Measurements from ENCODE around the gene CD3G. TPM values are rescaled to one million over a fixed set of nuclear protein-coding genes. Genes with fewer than 3 reads are reported as not detected.

CD3G gene
- total RNA-seq, 2 donors from 2014 or later, result not detected

- peaks cover 32% of the 10 kb centered on the region for H3K4me1 ChIP-seq
- DNase-seq (peak in 2 of 4 donors; percentile 35 to 62), ATAC-seq (peak; percentile 69)
- peaks cover 4 to 24% of the 10 kb centered on the region in 2 donors for H3K36me3 ChIP-seq (replicated peaks in 1 of 2; ENCODE audit: insufficient read depth in 1 of 2, low read depth in 2 of 2)
- H3K27me3 ChIP-seq, result no peaks in the 10 kb centered on the region
- H3K27ac ChIP-seq, result peak overlapping the region in 1 of 4 donors; percentile 29
- no peak overlapping the region for H3K4me3 ChIP-seq
- 24 to 47% methylated on average over 1 of the region's 1 CpG for WGBS, 2 donors
- TF ChIP-seq POLR2A (IDR thresholded peaks at IDR 0.05) (no peak), CTCF (IDR thresholded peaks at IDR 0.05) (no peak)
- intact Hi-C loops (cut with DNase I), result no loop called here
- H3K9me3 ChIP-seq, result no peaks in the 10 kb centered on the region
Observed at GRCh38 chr11:118366287-118366686, 22.1 kb downstream of the CD3G start.

- peaks cover 10% of the 10 kb centered on the region for H3K4me1 ChIP-seq
- peaks cover 4 to 56% of the 10 kb centered on the region in 2 donors for H3K36me3 ChIP-seq (replicated peaks in 1 of 2; ENCODE audit: insufficient read depth in 1 of 2, low read depth in 2 of 2)
- no peak for ATAC-seq
- DNase-seq, result no peak
- no peaks in the 10 kb centered on the region for H3K9me3 ChIP-seq
- no peak overlapping the region for H3K27ac ChIP-seq
- intact Hi-C loops (cut with DNase I), result loop anchor here (5.0 kb wide), 1 partner anchor 122 kb away; no protein-coding TSS in a partner anchor
- H3K27me3 ChIP-seq, result no peaks in the 10 kb centered on the region
- WGBS, 2 donors, result 94 to 97% methylated on average over 4 of the region's 4 CpGs
- no peak overlapping the region for H3K4me3 ChIP-seq
- TF ChIP-seq CTCF (IDR thresholded peaks at IDR 0.05) (no peak), POLR2A (IDR thresholded peaks at IDR 0.05) (no peak)
Observed at GRCh38 chr11:118370774-118371173, 26.6 kb downstream of the CD3G start.

GRCh38 chr11:118373263-118373662 lies 29.1 kb downstream of the CD3G start:
- DNase-seq (no peak), ATAC-seq (no peak)
- H3K4me1 ChIP-seq, result no peaks in the 10 kb centered on the region
- 87 to 97% methylated on average over 2 of the region's 2 CpGs for WGBS, 2 donors
- no peak overlapping the region for H3K27ac ChIP-seq
- H3K36me3 ChIP-seq (replicated peaks in 1 of 2; ENCODE audit: insufficient read depth in 1 of 2, low read depth in 2 of 2), result peaks cover 7 to 67% of the 10 kb centered on the region in 2 donors
- H3K9me3 ChIP-seq, result no peaks in the 10 kb centered on the region
- H3K27me3 ChIP-seq, result no peaks in the 10 kb centered on the region
- H3K4me3 ChIP-seq, result no peak overlapping the region
- intact Hi-C loops (cut with DNase I), result loop anchor here (5.0 kb wide), 1 partner anchor 119 kb away; no protein-coding TSS in a partner anchor
- TF ChIP-seq CTCF (IDR thresholded peaks at IDR 0.05) (no peak), POLR2A (IDR thresholded peaks at IDR 0.05) (no peak)

GRCh38 chr11:118373871-118374270 lies 29.7 kb downstream of the CD3G start:
- no peak for TF ChIP-seq CTCF (IDR thresholded peaks at IDR 0.05)
- TF ChIP-seq POLR2A (IDR thresholded peaks at IDR 0.05), result no peak
- H3K36me3 ChIP-seq (replicated peaks in 1 of 2; ENCODE audit: insufficient read depth in 1 of 2, low read depth in 2 of 2), result peaks cover 7 to 68% of the 10 kb centered on the region in 2 donors
- H3K4me1 ChIP-seq, result no peaks in the 10 kb centered on the region
- DNase-seq, result no peak
- no peak overlapping the region for H3K27ac ChIP-seq
- no peaks in the 10 kb centered on the region for H3K27me3 ChIP-seq
- intact Hi-C loops (cut with DNase I), result loop anchor here (5.0 kb wide), 1 partner anchor 118 kb away; no protein-coding TSS in a partner anchor
- WGBS, 2 donors, result 98% methylated on average over 5 of the region's 5 CpGs
- no peak for ATAC-seq
- no peak overlapping the region for H3K4me3 ChIP-seq
- no peaks in the 10 kb centered on the region for H3K9me3 ChIP-seq

GRCh38 chr11:118374729-118375128 lies 30.6 kb downstream of the CD3G start:
- Histone ChIP-seq H3K27ac (no peak overlapping the region), H3K27me3 (no peaks in the 10 kb centered on the region), H3K4me3 (no peak overlapping the region), H3K4me1 (no peaks in the 10 kb centered on the region), H3K9me3 (no peaks in the 10 kb centered on the region), H3K36me3 (replicated peaks in 1 of 2; ENCODE audit: insufficient read depth in 1 of 2, low read depth in 2 of 2) (peaks cover 7 to 69% of the 10 kb centered on the region in 2 donors)
- WGBS, 2 donors, result 86 to 87% methylated on average over 3 of the region's 3 CpGs
- DNase-seq (no peak), ATAC-seq (no peak)
- intact Hi-C loops (cut with DNase I), result loop anchor here (5.0 kb wide), 1 partner anchor 118 kb away; no protein-coding TSS in a partner anchor
- TF ChIP-seq CTCF (IDR thresholded peaks at IDR 0.05) (no peak), POLR2A (IDR thresholded peaks at IDR 0.05) (no peak)
